ENCODE data around the gene DEPDC5. TPM values are rescaled to one million over a fixed set of nuclear protein-coding genes. Genes with fewer than 3 reads are reported as not detected.

DEPDC5 gene
- total RNA-seq, 1 donor, result 15.2 TPM

- H3K27me3 ChIP-seq (ENCODE audit: insufficient read depth, low read length), result peaks cover 7% of the 10 kb centered on the region
- TF ChIP-seq CTCF (IDR thresholded peaks at IDR 0.05; ENCODE audit: extremely low read depth, low read depth, low read length), result no peak
- no peak for DNase-seq (ENCODE audit: insufficient read length, low spot score, missing footprints)
- no peaks in the 10 kb centered on the region for H3K79me2 ChIP-seq (ENCODE audit: insufficient read depth, low read length)
- no peak overlapping the region for H3K4me3 ChIP-seq (ENCODE audit: insufficient read depth, low read length)
- no peak overlapping the region for H3K27ac ChIP-seq (ENCODE audit: low read depth, low read length)
- H3K4me2 ChIP-seq (ENCODE audit: insufficient read depth, low read length), result no peak overlapping the region
- no peaks in the 10 kb centered on the region for H3K9me3 ChIP-seq (ENCODE audit: low read depth, low read length)
- no peaks in the 10 kb centered on the region for H3K4me1 ChIP-seq (ENCODE audit: insufficient read depth, low read length)
- H3K36me3 ChIP-seq (ENCODE audit: insufficient read depth, low read length), result no peaks in the 10 kb centered on the region
- no peaks in the 10 kb centered on the region for H4K20me1 ChIP-seq (ENCODE audit: insufficient read depth, low read length)
- no peak overlapping the region for H2AFZ ChIP-seq (ENCODE audit: low read length)
Observed at GRCh38 chr22:31935961-31936635, 182.3 kb downstream of the DEPDC5 start.

- Histone ChIP-seq H3K4me2 (ENCODE audit: insufficient read depth, low read length) (no peak overlapping the region), H3K79me2 (ENCODE audit: insufficient read depth, low read length) (no peaks in the 10 kb centered on the region), H3K4me3 (ENCODE audit: insufficient read depth, low read length) (no peak overlapping the region), H3K27me3 (ENCODE audit: insufficient read depth, low read length) (peaks cover 7% of the 10 kb centered on the region), H3K27ac (ENCODE audit: low read depth, low read length) (no peak overlapping the region), H3K36me3 (ENCODE audit: insufficient read depth, low read length) (no peaks in the 10 kb centered on the region), H4K20me1 (ENCODE audit: insufficient read depth, low read length) (no peaks in the 10 kb centered on the region), H3K4me1 (ENCODE audit: insufficient read depth, low read length) (no peaks in the 10 kb centered on the region), H2AFZ (ENCODE audit: low read length) (no peak overlapping the region), H3K9me3 (ENCODE audit: low read depth, low read length) (no peaks in the 10 kb centered on the region)
- DNase-seq (ENCODE audit: insufficient read length, low spot score, missing footprints), result no peak
- TF ChIP-seq CTCF (IDR thresholded peaks at IDR 0.05; ENCODE audit: extremely low read depth, low read depth, low read length), result no peak
Observed at GRCh38 chr22:31937341-31937740, 183.5 kb downstream of the DEPDC5 start.

- Histone ChIP-seq H3K4me2 (ENCODE audit: insufficient read depth, low read length) (no peak overlapping the region), H3K36me3 (ENCODE audit: insufficient read depth, low read length) (no peaks in the 10 kb centered on the region), H3K4me3 (ENCODE audit: insufficient read depth, low read length) (no peak overlapping the region), H2AFZ (ENCODE audit: low read length) (no peak overlapping the region), H4K20me1 (ENCODE audit: insufficient read depth, low read length) (no peaks in the 10 kb centered on the region), H3K9me3 (ENCODE audit: low read depth, low read length) (no peaks in the 10 kb centered on the region), H3K79me2 (ENCODE audit: insufficient read depth, low read length) (no peaks in the 10 kb centered on the region), H3K4me1 (ENCODE audit: insufficient read depth, low read length) (no peaks in the 10 kb centered on the region), H3K27me3 (ENCODE audit: insufficient read depth, low read length) (peaks cover 3% of the 10 kb centered on the region), H3K27ac (ENCODE audit: low read depth, low read length) (no peak overlapping the region)
- TF ChIP-seq CTCF (IDR thresholded peaks at IDR 0.05; ENCODE audit: extremely low read depth, low read depth, low read length), result no peak
- DNase-seq (ENCODE audit: insufficient read length, low spot score, missing footprints), result peak; percentile 19
Observed at GRCh38 chr22:31938296-31938695, 184.5 kb downstream of the DEPDC5 start.

GRCh38 chr22:31940506-31940905 is 186.7 kb downstream of the DEPDC5 start:
- Histone ChIP-seq H3K36me3 (ENCODE audit: insufficient read depth, low read length) (no peaks in the 10 kb centered on the region), H3K9me3 (ENCODE audit: low read depth, low read length) (no peaks in the 10 kb centered on the region), H3K79me2 (ENCODE audit: insufficient read depth, low read length) (peaks cover 11% of the 10 kb centered on the region), H2AFZ (ENCODE audit: low read length) (no peak overlapping the region), H3K4me2 (ENCODE audit: insufficient read depth, low read length) (no peak overlapping the region), H3K27ac (ENCODE audit: low read depth, low read length) (no peak overlapping the region), H4K20me1 (ENCODE audit: insufficient read depth, low read length) (peaks cover 3% of the 10 kb centered on the region), H3K4me1 (ENCODE audit: insufficient read depth, low read length) (peaks cover 4% of the 10 kb centered on the region), H3K27me3 (ENCODE audit: insufficient read depth, low read length) (peaks cover 3% of the 10 kb centered on the region), H3K4me3 (ENCODE audit: insufficient read depth, low read length) (no peak overlapping the region)
- DNase-seq (ENCODE audit: insufficient read length, low spot score, missing footprints), result no peak
- no peak for TF ChIP-seq CTCF (IDR thresholded peaks at IDR 0.05; ENCODE audit: extremely low read depth, low read depth, low read length)

All from osteoblast (primary cell).